Kidney (tissue), 14 donors: ENCODE data around the gene MRGPRD. TPM values are rescaled to one million over a fixed set of nuclear protein-coding genes. Genes with fewer than 3 reads are reported as not detected.
A peak's percentile ranks its signal among the peaks of the same experiment; 100 is the strongest.

Experiments used
- DNase-seq, 5 donors: peaks; one replicate each; pipeline ENCODE4 v3.0.0-alpha.2; 2013 to 2020
- FAIRE-seq: peaks from 2 replicates; lab custom pipeline; 2012; peaks lifted over from hg19 to GRCh38; lab: Jason Lieb, UNC
- H3K27ac ChIP-seq, 2 donors: one replicate each; pipeline ENCODE4 v1.7.0; 2013; ENCODE audit warnings: low read depth in 2 of 2, low read length in 2 of 2, inconsistent platforms in 1 of 2
- H3K27me3 ChIP-seq: one replicate; pipeline ENCODE4 v1.7.1; 2013; ENCODE audit warnings: low read length, inconsistent platforms; ENCODE audit not compliant: control insufficient read depth, insufficient read depth
- H3K36me3 ChIP-seq, 3 donors: one replicate each; pipeline versions ENCODE4 v1.7.0 to v1.7.1; 2013; ENCODE audit warnings: low read length in 3 of 3, control low read depth in 1 of 3, inconsistent platforms in 1 of 3; ENCODE audit not compliant: insufficient read depth in 3 of 3, control insufficient read depth in 2 of 3
- H3K4me1 ChIP-seq, 3 donors: one replicate each; pipeline versions ENCODE4 v1.7.0 to v1.7.1; 2013; ENCODE audit warnings: low read length in 3 of 3, inconsistent platforms in 1 of 3, low read depth in 1 of 3; ENCODE audit not compliant: control insufficient read depth in 2 of 3, insufficient read depth in 2 of 3
- H3K4me3 ChIP-seq, 3 donors: one replicate each; pipeline versions ENCODE4 v1.7.0 to v1.8.1; 2013; ENCODE audit warnings: low read length in 3 of 3, control low read depth in 1 of 3, inconsistent platforms in 1 of 3
- H3K9ac ChIP-seq, 3 donors: one replicate each; pipeline versions ENCODE4 v1.7.0 to v1.7.1; 2013; ENCODE audit warnings: low read length in 3 of 3, control low read depth in 1 of 3, inconsistent platforms in 1 of 3
- H3K9me3 ChIP-seq, 3 donors: one replicate each; pipeline versions ENCODE4 v1.7.0 to v1.7.1; 2013; ENCODE audit warnings: low read length in 3 of 3, control low read depth in 1 of 3, inconsistent platforms in 1 of 3; ENCODE audit not compliant: control insufficient read depth in 2 of 3, insufficient read depth in 1 of 3
- intact Hi-C: fragments of 100-400 bp; cut with DNase I; formaldehyde crosslinking; loops from one replicate; pipeline ENCODE4 v1.11.1; 2022
- polyA plus RNA-seq: library from polyadenylated mRNA; stranded (reverse); fragments of 350-450 nt; fragmentation: Illumina TruSeq; extraction: RNeasy Lipid Tissue Mini Kit (QIAGEN cat#74804); gene quantifications from one replicate; pipeline ENCODE4 v1.2.3, GENCODE V29; 2014; ENCODE audit warnings: low read depth, low replicate concordance; ENCODE audit not compliant: insufficient read depth
- total RNA-seq: library from RNA; stranded (reverse); fragmentation: NEBNext Ultra II Directional; extraction: Animal tissue kit (Norgen Biotek cat#: 25700); gene quantifications from one replicate; pipeline ENCODE4 v1.2.1, GENCODE V29; 2021
- TF ChIP-seq, protein P1 (sequence below): IDR thresholded peaks from 3 replicates; pipeline ENCODE4 v1.5.1; 2012; ENCODE audit warnings: mild to moderate bottlenecking, moderate library complexity, borderline replicate concordance; ENCODE audit not compliant: insufficient read depth; ENCODE audit errors: extremely low read depth
- donor health status: control.
- donor health status: control.
- donor health status: control.
- donor health status: control.
- donor health status: control.
- donor health status: DM: yes; HTN: yes; CAD: no.
- donor health status: Normal renal cell carcinoma (clear cell type).

MRGPRD gene
- total and polyA plus RNA-seq, 2 donors from 2014 or later = not detected

DNA sequence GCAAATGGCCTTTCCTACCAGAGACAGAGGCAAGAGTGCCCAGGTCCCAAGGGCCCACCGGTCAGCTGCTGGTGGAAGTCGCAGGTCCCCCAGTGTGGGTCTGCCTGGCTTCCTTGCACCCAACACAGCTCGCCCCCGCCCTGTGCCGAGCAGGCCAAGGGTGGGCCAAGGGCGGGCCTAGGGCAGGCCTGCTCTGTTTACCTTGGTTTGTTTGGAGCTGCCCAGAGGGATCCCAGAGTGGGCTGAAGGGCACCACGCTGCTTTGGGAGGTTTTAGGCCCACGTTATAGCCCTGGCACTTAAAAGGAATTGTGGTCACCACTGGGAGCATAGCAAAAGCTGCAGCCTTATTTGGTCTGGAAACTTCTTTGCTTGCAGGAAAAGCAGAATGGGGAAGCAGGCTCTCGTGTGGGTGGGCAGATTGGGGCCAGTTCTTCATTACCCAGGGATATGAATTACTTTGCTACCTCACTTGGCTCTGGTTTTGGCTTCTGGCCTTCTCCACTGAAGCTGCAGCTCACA is 38.0 kb downstream of the MRGPRD start:
- no peaks in the 10 kb centered on the region for H3K27me3 ChIP-seq
- H3K4me3 ChIP-seq = no peak overlapping the region
- intact Hi-C loops = no loop called here
- FAIRE-seq = no peak
- TF ChIP-seq, protein P1, sequence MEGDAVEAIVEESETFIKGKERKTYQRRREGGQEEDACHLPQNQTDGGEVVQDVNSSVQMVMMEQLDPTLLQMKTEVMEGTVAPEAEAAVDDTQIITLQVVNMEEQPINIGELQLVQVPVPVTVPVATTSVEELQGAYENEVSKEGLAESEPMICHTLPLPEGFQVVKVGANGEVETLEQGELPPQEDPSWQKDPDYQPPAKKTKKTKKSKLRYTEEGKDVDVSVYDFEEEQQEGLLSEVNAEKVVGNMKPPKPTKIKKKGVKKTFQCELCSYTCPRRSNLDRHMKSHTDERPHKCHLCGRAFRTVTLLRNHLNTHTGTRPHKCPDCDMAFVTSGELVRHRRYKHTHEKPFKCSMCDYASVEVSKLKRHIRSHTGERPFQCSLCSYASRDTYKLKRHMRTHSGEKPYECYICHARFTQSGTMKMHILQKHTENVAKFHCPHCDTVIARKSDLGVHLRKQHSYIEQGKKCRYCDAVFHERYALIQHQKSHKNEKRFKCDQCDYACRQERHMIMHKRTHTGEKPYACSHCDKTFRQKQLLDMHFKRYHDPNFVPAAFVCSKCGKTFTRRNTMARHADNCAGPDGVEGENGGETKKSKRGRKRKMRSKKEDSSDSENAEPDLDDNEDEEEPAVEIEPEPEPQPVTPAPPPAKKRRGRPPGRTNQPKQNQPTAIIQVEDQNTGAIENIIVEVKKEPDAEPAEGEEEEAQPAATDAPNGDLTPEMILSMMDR = no peak
- peaks cover 0 to 12% (median 4%) of the 10 kb centered on the region in 3 donors for H3K36me3 ChIP-seq
- H3K27ac ChIP-seq = no peak overlapping the region
- H3K9ac ChIP-seq = no peak overlapping the region
- DNase-seq = peak in 1 of 5 donors; percentile 59
- H3K9me3 ChIP-seq = no peaks in the 10 kb centered on the region
- H3K4me1 ChIP-seq = no peaks in the 10 kb centered on the region

DNA sequence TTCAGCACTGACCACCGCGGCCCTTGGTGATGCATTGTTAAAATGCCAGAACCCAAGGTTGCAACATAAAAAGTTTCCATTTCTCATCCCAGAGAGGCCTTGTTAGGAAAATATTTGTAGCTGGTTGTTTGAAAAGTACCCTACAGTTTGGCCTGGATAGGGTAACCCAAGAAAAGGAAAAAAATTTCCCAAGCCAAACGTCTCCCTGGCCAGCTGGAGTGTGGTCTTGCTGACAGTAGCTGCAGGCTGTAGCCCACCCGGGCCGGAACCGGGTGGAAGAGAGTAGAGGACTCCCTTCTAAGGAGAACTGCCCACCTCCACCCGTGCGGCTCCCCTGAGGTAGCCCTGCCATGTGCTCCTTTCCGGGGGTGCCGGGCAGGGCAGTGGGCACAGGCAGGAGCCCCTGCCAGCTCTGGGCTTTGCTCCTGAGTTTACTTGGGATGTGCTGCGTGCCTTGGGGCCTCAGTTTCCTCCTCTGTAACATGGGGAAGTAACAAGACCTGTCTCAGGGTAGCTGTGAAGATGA is 38.6 kb downstream of the MRGPRD start:
- H3K36me3 ChIP-seq = peaks cover 0 to 18% (median 4%) of the 10 kb centered on the region in 3 donors
- TF ChIP-seq, protein P1 = no peak
- FAIRE-seq (no peak), DNase-seq (peak in 1 of 5 donors; percentile 63)
- H3K9me3 ChIP-seq = no peaks in the 10 kb centered on the region
- no peak overlapping the region for H3K9ac ChIP-seq
- no peaks in the 10 kb centered on the region for H3K27me3 ChIP-seq
- H3K27ac ChIP-seq = no peak overlapping the region
- intact Hi-C loops = no loop called here
- H3K4me3 ChIP-seq = no peak overlapping the region
- no peaks in the 10 kb centered on the region for H3K4me1 ChIP-seq

DNA sequence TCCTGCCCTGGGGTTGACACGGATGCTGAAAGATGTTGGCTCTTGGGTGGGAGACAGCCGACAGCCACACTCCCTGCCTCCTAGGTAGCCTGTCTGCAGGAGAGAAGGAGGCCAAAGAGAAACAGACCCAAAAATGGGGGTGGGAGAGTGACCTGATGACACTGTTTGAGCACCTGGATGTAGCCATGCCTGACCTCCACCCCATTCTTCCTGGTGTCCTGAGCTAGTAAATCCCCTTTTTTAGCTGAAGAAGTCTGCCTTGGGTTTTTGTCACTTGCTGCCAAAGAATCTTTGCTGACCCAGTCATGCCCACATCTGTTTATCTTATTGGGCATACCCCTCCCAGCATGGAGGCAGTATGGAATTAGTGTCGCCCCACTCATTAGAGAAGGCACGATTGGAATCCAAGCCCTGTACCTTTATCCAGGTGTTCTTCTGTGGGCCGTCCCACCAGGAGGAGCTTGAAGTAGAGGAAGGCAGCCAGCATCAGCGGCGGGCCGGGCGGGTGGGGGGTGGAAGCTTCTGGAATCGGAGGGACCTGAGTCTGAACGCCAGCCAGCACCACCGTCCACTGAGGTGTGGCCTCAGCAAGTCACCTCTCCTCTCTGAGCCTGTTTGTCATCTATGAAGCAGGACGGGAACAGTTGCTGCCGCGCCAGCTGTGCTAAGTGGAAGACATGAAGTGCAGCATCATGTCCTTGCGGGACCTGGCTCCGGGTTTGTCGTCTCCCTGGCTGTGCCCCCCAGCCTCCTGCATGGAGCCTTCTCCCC is 39.3 kb downstream of the MRGPRD start:
- Histone ChIP-seq H3K4me3 (no peak overlapping the region), H3K36me3 (peaks cover 0 to 21% (median 9%) of the 10 kb centered on the region in 3 donors), H3K4me1 (no peaks in the 10 kb centered on the region), H3K9ac (no peak overlapping the region), H3K27me3 (no peaks in the 10 kb centered on the region), H3K27ac (no peak overlapping the region), H3K9me3 (no peaks in the 10 kb centered on the region)
- TF ChIP-seq, protein P1 = no peak
- DNase-seq = peak in 1 of 5 donors; percentile 40
- intact Hi-C loops = no loop called here
- no peak for FAIRE-seq
